HG02623 (cell line): ENCODE results near the gene NR1H4.
"Not testable (repeated sequence)": the region's sequence is repeated elsewhere in the genome, so short reads cannot be mapped to it uniquely, and the experiment has no call there.

ENCODE experiments used
- ATAC-seq: cut with Tn5 transposase; IDR thresholded peaks from one replicate; pipeline ENCODE4 v1.9.1; 2021; ENCODE audit warnings: moderate library complexity; ENCODE audit not compliant: unreplicated experiment

NR1H4 gene

GRCh38 chr12:100504804-100505203 is 31.1 kb downstream of the NR1H4 start:
- no peak for ATAC-seq

GRCh38 chr12:100508751-100509150 is 35.1 kb downstream of the NR1H4 start:
- no peak for ATAC-seq

DNA sequence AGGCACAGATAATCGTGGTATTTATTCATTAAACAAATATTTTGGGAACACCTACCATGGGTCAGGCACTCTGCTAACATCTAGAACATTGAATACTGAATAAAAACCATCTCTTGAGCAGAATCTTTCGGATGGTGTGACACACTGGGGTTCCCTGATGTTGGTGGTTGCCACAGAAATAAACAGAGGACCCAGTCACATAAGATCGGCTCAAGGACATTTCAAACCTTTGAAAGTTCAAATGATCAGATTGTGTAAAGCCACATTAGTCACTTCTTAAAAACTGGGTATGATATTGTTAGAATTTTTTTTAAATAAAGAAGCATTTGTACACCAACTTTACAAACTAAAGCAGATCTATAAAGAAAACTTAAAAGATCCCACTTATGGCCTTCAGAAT is 39.0 kb downstream of the NR1H4 start:
- ATAC-seq: no peak

DNA sequence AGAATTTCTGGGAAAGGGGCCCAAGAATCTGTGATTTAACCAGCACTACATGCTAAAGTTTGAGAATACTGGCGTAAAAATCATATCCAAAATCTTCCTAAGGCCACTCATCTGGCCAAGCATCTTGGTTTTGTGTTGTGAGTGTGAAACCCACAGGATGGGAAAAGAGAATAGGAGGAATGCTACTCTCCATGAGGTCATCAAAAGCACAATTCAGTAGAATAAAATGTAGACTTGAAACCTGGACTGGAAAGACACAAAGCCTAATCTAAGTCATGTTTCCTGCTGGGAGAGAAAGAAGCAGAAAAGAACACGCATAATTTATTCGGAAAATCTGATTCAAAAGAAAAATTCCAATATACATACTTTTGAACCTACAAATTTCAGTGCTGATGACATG is 42.3 kb downstream of the NR1H4 start:
- no peak for ATAC-seq

DNA sequence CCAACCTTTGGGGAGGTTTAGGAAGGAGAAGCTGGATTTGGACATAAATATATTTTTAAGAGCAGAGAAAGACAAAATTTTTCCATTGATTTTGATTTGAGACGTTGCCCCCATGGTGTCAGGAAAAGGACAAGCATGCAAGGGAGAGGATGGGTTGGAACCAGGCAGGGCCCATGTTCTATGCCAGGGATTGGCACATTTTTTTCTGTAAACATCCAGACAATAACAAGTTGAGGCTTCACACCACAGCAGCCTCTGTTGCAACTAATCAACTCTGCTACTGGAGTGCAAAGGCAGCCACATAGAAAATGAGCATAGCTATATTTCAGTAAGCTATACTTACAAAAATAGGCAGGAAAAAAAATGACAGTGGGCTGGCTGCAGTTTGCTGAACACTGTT is 44.7 kb downstream of the NR1H4 start:
- ATAC-seq: no peak

GRCh38 chr12:100520048-100520769 is 46.5 kb downstream of the NR1H4 start:
- no peak for ATAC-seq

GRCh38 chr12:100521958-100522357 is 48.3 kb downstream of the NR1H4 start:
- ATAC-seq: no peak

GRCh38 chr12:100528034-100528433 is 54.4 kb downstream of the NR1H4 start:
- no peak for ATAC-seq

GRCh38 chr12:100528471-100529127 is 54.9 kb downstream of the NR1H4 start:
- no peak for ATAC-seq

DNA sequence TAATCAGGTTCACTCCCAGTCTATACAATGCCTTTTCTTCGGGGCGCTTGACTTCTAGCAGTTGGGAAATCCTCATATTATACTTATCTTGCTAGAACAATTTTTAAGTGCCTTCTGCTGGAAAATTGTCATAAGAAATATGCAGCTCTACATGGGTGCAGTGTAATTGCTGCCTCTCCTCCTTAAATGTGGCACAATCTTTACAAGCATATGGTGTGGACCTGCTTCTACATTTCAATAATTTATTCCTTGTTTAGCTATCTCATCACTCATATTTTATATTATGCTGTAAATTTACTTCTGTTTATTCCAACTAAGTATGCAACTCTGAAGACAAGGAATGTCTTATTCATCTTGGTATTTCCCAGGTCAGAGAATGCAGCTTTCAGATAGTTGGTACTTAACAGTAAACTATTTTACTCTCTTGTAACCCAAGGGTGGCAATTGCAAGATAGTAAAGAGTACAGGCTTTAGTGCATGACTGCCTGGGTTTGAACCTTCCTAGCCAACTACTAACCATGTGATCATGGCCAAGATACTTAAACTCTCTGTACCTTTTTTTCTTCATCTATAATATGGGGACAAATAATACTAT is 56.2 kb downstream of the NR1H4 start:
- no peak for ATAC-seq

DNA sequence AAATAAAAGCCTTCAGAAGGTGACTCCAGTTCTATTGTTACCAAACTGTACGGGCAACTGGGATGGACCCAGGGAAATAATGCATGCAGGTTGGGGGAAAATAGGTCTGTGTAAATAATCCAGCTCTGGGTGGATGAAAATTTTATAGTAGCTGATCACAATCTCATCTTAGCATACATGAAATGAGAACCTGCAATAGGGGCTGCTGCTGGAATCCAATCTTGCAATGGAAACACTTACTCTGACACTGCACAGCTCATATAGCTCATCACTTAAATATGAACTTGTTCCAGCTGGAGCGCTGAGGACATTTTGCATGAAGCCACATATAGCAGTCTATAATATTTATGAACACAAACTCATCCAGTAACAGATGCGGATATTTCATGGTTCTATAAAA is 59.7 kb downstream of the NR1H4 start:
- no peak for ATAC-seq

DNA sequence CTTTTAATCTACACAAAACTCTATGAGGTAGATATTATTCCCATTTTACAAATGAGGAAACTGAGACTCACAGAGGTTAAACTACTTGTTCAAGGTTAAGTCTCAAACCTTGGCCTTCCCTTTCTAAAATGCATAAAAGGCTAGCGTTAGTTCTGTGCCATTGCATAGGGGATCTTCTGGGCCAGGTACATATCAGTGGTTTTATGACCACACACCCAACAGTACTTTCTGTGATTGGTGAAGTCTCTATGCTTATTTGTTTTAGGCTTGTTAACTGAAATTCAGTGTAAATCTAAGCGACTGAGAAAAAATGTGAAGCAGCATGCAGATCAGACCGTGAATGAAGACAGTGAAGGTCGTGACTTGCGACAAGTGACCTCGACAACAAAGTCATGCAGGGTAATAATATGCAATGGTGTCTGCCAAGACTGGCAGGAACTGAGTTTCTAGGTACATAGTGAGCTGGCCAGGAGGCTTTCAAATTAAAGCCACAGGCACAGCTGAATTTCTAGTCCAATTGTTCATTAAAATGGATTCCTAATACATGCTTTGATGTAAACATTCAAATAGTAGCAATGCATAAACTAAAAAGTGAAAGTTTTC is 61.1 kb downstream of the NR1H4 start:
- no peak for ATAC-seq

DNA sequence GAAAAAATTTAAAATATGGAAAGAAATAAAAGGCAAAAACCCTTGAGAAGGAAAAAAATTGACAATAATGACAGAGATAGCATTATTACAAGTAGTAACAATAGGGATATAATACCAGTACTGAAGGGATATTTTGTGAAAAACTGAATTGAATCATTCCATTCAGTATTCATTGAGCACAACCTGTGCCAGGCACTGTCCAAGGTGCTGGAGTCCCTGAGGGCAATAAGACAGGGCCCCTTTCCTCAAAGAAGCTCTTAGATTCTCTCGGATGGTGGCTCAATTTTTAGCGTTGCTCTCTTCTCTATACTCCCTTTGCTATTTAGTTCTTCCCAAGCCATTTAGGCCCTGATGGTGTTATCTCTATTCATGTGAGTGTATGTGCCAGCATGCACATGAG is 65.5 kb downstream of the NR1H4 start:
- ATAC-seq: no peak

GRCh38 chr12:100544165-100544564 is 70.5 kb downstream of the NR1H4 start:
- no peak for ATAC-seq

GRCh38 chr12:100545092-100545491 is 71.4 kb downstream of the NR1H4 start:
- no peak for ATAC-seq

DNA sequence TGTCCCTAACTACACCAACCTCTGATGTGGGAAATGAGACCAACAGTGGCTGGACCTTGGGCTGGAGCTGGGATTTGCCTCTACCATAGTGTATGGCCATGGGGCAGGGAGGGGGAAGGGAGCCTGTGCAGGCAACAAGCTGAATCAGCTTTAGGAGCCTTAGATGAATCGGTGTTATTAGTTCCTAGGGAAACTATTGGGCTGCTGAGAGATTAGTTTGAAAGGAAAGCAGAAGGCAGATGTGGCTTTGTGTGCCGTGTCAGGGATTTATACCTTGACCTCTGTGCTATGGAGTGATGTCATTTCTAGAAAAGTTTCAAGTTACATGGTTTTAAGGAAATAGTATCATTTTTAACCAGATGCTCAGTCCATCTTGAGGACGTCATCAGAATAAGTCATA is 80.3 kb downstream of the NR1H4 start:
- no peak for ATAC-seq

DNA sequence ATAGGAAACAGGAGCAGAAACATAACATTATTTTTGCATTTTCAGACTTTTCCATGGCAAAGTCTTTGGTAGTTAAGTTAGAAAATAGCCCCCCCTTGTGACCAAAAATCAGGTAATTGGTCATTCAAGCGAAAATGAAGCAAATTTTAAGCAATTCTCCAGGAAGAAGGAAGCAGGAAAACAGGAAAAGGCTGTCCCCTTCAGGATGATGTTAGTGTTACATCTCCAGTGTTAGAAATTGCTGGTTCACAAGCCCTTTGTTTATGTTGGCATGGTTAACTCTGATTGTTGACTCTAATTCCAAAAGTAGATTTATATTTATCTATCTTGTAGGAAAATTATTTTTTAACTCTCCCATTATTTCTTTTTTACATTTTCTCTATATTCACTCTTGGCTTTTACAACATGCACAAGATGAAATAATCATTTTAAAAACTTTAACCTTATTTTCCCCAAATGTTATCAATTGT is 81.0 kb downstream of the NR1H4 start:
- no peak for ATAC-seq

- no peak for ATAC-seq
These were observed 82.1 kb downstream of the NR1H4 start for GRCh38 chr12:100555722-100556121.

- no peak for ATAC-seq
These were observed 83.7 kb downstream of the NR1H4 start for GRCh38 chr12:100557357-100557756.

DNA sequence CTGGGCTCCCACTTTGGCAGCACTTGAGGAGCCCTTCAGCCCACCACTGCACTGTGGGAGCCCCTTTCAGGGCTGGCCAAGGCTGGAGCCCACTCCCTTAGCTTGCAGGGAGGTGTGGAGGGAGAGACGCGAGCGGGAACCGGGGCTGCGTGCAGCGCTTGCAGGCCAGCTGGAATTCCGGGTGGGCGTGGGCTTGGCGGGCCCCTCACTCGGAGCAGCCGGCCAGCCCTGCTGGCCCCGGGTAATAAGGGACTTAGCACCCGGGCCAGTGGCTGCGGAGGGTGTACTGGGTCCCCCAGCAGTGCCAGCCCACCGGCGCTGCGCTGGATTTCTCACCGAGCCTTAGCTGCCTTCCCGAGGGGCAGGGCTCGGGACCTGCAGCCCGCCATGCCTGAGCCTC is 85.6 kb downstream of the NR1H4 start:
- not testable (repeated sequence) for ATAC-seq

DNA sequence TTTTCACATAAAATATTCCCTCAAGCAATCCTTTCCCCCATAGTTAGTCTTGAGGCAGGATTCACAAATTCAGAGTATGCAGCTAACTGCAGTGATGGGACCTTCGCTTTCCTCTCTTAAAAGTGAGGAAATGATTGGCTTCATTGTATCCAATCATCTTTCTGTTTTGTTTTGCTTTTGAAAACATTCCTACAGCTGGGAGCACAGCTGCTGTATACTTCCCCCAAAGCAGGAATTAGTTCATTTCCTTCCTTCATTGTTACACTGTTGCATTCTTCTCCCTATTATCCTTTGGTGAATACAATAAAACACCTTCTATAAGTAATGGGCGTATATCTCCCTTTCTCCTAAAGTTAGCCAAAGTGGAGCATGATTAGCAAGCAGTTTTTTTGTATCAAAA is 90.4 kb downstream of the NR1H4 start:
- ATAC-seq: no peak
